Parietal lobe (tissue), 1 donor: ENCODE measurements around the gene AK6. TPM values are rescaled to one million over a fixed set of nuclear protein-coding genes. Genes with fewer than 3 reads are reported as not detected.

ENCODE experiments used
- total RNA-seq: library from RNA; depleted of rRNA; stranded (reverse); fragments of >200 nt; gene quantifications from one replicate; pipeline ENCODE4 v1.2.3, GENCODE V29; 2014

AK6 gene
- 21.0 TPM for total RNA-seq

DNA sequence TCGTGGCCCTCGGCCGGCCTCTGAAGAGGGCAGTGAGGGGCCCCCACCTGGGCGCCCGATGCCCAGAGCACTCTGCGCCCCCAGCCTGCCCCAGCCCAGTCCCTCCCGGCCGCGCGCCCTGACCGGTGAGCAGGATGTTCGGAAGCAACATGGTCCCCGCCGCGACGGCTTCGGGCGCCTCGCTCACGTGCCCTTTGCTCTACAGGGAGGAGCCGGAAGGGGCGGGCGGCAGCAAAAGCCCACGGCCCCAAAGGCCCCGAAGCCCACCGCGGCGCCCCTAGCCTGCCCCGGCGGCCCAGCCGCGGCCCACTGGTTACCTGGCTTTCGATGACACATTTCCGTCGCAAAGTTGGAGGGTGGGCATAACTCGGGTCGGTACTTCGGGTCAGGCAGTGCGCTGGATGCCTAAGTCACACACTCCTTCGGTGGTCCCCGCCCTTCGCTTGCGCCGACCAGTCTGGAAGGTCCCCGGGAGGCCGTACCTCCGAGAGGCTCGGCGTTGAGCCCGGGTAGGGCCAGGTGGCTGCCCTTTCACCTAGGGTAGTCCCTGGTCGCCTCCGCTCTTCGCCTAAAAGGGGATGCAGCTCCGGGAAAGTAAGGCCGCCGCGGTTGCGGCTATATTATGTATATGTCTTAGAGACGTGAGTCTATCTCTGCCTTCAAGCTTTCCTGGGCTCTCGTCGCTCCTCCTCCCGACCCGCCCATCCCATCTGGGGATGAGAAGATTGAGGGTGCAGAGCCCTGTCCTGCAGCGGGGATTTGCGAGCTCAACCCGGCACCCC lies at the start of gene AK6, which contains the start of the genes RAD17 and TAF9:
Gene AK6, minus strand, starts transcription at position 181 of the 782 bp plus-strand sequence. Its CDS starts 30 bp downstream, at position 151.
Gene RAD17, plus strand, starts transcription at position 479 of the 782 bp plus-strand sequence. CDS start 2,391 bp downstream, outside the sequence.
Gene TAF9, minus strand, starts transcription at position 181 of the 782 bp plus-strand sequence. CDS start 3,783 bp downstream, outside the sequence.

DNA sequence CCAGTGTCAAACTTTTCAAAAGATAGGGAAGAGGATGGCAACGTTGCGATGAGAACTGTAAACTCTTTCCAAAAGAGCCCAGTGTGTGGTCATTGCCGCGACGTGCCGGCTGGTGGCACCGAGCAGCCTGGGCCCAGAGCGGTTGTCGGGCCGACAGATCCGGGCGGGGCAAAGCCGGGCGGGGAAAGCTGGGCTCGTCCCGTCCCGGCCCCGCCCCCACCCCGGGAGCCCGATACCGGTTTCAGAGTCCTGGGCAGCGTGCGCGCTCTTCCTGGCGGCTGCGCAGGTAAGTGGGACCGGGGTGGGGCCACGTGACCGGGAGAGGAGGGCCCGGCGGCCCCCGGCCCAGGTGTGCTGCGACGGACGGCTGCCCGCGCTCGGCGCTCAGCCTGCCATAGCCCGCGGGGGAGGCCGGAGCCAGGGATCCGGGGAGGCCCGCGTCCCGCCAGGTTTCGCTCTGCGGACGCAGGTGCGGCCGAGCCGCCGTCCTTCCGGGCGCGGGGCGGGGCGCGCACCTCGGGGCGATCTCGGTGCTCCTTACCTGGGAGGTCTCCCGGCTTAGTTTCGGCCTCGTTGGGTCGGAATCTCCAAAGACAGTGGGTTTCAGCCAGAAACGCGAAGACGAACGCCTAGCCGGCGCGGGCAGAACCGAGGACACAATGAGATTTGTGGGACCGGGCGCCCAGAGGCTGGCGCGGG lies 45.7 kb upstream of the AK6 start, which contains the start of gene MARVELD2:
Gene MARVELD2, plus strand, starts transcription at position 232 of the 699 bp plus-strand sequence. CDS start 4,270 bp downstream, outside the sequence.

Other genes with a start within 250 kb of the AK6 start
- 24.1 TPM for gene CCNB1, start 202.4 kb downstream of the AK6 start, total RNA-seq
- gene CENPH, start 179.9 kb downstream of the AK6 start, total RNA-seq: 11.9 TPM
- 34.7 TPM for gene CDK7, start 134.6 kb downstream of the AK6 start, total RNA-seq
- 8.5 TPM for gene CCDC125, start 36.7 kb downstream of the AK6 start, total RNA-seq
- gene TAF9, start within 50 bp of the AK6 start, total RNA-seq: 72.0 TPM
- 30.0 TPM for gene RAD17, start 298 bp upstream of the AK6 start, total RNA-seq
- 0.94 TPM for gene MARVELD2, start 45.6 kb upstream of the AK6 start, total RNA-seq
- 5.0 TPM for gene OCLN, start 123.3 kb upstream of the AK6 start, total RNA-seq
- gene GTF2H2C, start 190.7 kb upstream of the AK6 start, total RNA-seq: 77.9 TPM